CD4-positive, alpha-beta T cell (primary cell): ENCODE data around the gene EPHA1. TPM values are rescaled to one million over a fixed set of nuclear protein-coding genes. Genes with fewer than 3 reads are reported as not detected.

ENCODE experiments used
- ATAC-seq: fragments of 200-7000 bp; cut with Tn5 transposase; one replicate; pipeline ENCODE4 v1.10.0; 2022; ENCODE audit warnings: mild to moderate bottlenecking; ENCODE audit not compliant: poor library complexity
- CTCF ChIA-PET: fragments of 350-600 bp; sonication (Branson Sonifier 250); formaldehyde crosslinking; loops from one replicate; lab custom pipeline; 2021; ENCODE audit warnings: antibody characterized with exemption, inconsistent platforms; lab: Charles Lee
- POLR2A ChIA-PET: fragments of 350-600 bp; sonication (Branson Sonifier 250); formaldehyde crosslinking; loops from one replicate; lab custom pipeline; 2021; ENCODE audit warnings: antibody characterized with exemption, inconsistent platforms; lab: Charles Lee
- DNase-seq, 14 experiments: peaks; one replicate each; pipeline ENCODE4 v3.0.0-alpha.2; 2013 to 2020; ENCODE audit warnings: mixed read lengths in 2 of 14
- H3K27ac ChIP-seq, 2 donors: one replicate each; pipeline versions ENCODE4 v1.5.1 to v1.7.0; 2013; ENCODE audit warnings: low read length in 2 of 2, low read depth in 1 of 2, mild to moderate bottlenecking in 1 of 2
- H3K27me3 ChIP-seq, 2 experiments: 1 replicate in 1 of 2; 2 replicates in 1 of 2; pipeline versions ENCODE4 v1.6.1 to v1.7.0; 2013; ENCODE audit warnings: low read length in 2 of 2, control low read depth in 1 of 2, mild to moderate bottlenecking in 1 of 2, moderate library complexity in 1 of 2; ENCODE audit not compliant: insufficient read depth in 2 of 2, control insufficient read depth in 1 of 2
- H3K36me3 ChIP-seq: one replicate; pipeline ENCODE4 v1.6.1; 2013; ENCODE audit warnings: low read length, control low read depth; ENCODE audit not compliant: insufficient read depth
- H3K4me1 ChIP-seq: one replicate; pipeline ENCODE4 v1.6.1; 2013; ENCODE audit warnings: low read length, control low read depth; ENCODE audit not compliant: insufficient read depth
- H3K4me3 ChIP-seq: one replicate; pipeline ENCODE4 v1.5.1; 2013; ENCODE audit warnings: mild to moderate bottlenecking, low read length, moderate library complexity
- H3K9me3 ChIP-seq, 2 experiments: 1 replicate in 1 of 2; 2 replicates in 1 of 2; pipeline versions ENCODE4 v1.6.1 to v1.7.0; 2013; ENCODE audit warnings: low read length in 2 of 2, mild to moderate bottlenecking in 2 of 2, control low read depth in 1 of 2, moderate library complexity in 1 of 2; ENCODE audit not compliant: control insufficient read depth in 1 of 2, insufficient read depth in 1 of 2
- H3K27ac Mint-ChIP-seq: one replicate; pipeline ENCODE4 v1.8.0; 2020; ENCODE audit warnings: mixed read lengths
- H3K27me3 Mint-ChIP-seq: one replicate; pipeline ENCODE4 v1.8.0; 2021; ENCODE audit warnings: mixed read lengths
- H3K36me3 Mint-ChIP-seq: one replicate; pipeline ENCODE4 v1.8.0; 2021; ENCODE audit warnings: low read depth, mixed read lengths
- H3K4me1 Mint-ChIP-seq: one replicate; pipeline ENCODE4 v1.8.0; 2021; ENCODE audit warnings: low read depth, mixed read lengths
- H3K4me3 Mint-ChIP-seq: one replicate; pipeline ENCODE4 v1.8.0; 2020; ENCODE audit warnings: mild to moderate bottlenecking, mixed read lengths
- H3K9me3 Mint-ChIP-seq: one replicate; pipeline ENCODE4 v1.8.0; 2020; ENCODE audit warnings: mixed read lengths
- intact Hi-C, 2 experiments: fragments of 100-400 bp; cut with DNase I in 1 of 2; cut with micrococcal nuclease in 1 of 2; formaldehyde crosslinking; loops; one replicate each; pipeline versions ENCODE4 v1.15.1 to v1.9.0; 2023 to 2025; cut with DNase I, micrococcal nuclease
- total RNA-seq, 174 experiments: library from RNA in 2 of 174; stranded (reverse) in 2 of 174; gene quantifications; one replicate each; pipeline ENCODE4 v1.2.3 and lab custom pipeline; 2021 to 2026
- TF ChIP-seq, protein P1 (sequence below): fragments of 200-600 bp; IDR thresholded peaks from one replicate; pipeline ENCODE4 v1.8.0; 2022; ENCODE audit warnings: antibody characterized with exemption, mild to moderate bottlenecking

EPHA1 gene
- total RNA-seq, 2 experiments from 2014 or later, result 16.0 to 19.0 TPM

DNA sequence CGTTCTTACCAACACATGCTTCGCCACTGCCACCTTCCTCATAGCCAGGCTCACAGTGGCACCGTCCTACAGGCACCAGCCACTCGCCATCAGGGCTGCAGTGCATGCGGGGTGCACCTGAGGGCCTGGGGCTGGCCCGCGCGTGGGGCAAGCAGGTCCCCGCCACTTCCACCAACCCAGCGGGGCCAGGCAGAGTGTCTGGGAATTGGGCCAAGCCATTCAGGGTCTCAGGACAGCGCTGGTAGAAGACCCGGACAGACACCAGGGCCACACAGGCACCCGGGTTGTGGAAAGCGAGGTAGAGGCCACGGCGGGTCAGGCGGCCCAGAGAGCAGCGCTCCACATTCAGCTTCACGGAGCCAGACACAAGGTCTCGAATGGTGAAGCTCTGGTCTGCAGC, 9.0 kb downstream of the EPHA1 start:
- H3K4me1 ChIP-seq, result peaks cover 12% of the 10 kb centered on the region
- no peak for ATAC-seq
- no peak overlapping the region for H3K27ac ChIP-seq
- H3K9me3 Mint-ChIP-seq, result no peaks in the 10 kb centered on the region
- no peaks in the 10 kb centered on the region for H3K9me3 ChIP-seq
- H3K4me3 Mint-ChIP-seq, result no peak overlapping the region
- H3K4me3 ChIP-seq, result no peak overlapping the region
- peaks cover 34% of the 10 kb centered on the region for H3K4me1 Mint-ChIP-seq
- H3K36me3 Mint-ChIP-seq, result peaks cover 80% of the 10 kb centered on the region
- no peak overlapping the region for H3K27ac Mint-ChIP-seq
- intact Hi-C loops, result no loop called here
- no peaks in the 10 kb centered on the region for H3K27me3 Mint-ChIP-seq
- H3K36me3 ChIP-seq, result peaks cover 62% of the 10 kb centered on the region
- ChIA-PET POLR2A (interaction anchor here (0.6 to 1.7 kb wide), 3 partner anchors 10 to 103 kb away, joined by 3 to 8 read pairs (median 4); no protein-coding TSS in a partner anchor), CTCF (no interaction called here)
- TF ChIP-seq, protein P1, sequence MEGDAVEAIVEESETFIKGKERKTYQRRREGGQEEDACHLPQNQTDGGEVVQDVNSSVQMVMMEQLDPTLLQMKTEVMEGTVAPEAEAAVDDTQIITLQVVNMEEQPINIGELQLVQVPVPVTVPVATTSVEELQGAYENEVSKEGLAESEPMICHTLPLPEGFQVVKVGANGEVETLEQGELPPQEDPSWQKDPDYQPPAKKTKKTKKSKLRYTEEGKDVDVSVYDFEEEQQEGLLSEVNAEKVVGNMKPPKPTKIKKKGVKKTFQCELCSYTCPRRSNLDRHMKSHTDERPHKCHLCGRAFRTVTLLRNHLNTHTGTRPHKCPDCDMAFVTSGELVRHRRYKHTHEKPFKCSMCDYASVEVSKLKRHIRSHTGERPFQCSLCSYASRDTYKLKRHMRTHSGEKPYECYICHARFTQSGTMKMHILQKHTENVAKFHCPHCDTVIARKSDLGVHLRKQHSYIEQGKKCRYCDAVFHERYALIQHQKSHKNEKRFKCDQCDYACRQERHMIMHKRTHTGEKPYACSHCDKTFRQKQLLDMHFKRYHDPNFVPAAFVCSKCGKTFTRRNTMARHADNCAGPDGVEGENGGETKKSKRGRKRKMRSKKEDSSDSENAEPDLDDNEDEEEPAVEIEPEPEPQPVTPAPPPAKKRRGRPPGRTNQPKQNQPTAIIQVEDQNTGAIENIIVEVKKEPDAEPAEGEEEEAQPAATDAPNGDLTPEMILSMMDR, result no peak
- no peaks in the 10 kb centered on the region for H3K27me3 ChIP-seq
- no peak for DNase-seq

DNA sequence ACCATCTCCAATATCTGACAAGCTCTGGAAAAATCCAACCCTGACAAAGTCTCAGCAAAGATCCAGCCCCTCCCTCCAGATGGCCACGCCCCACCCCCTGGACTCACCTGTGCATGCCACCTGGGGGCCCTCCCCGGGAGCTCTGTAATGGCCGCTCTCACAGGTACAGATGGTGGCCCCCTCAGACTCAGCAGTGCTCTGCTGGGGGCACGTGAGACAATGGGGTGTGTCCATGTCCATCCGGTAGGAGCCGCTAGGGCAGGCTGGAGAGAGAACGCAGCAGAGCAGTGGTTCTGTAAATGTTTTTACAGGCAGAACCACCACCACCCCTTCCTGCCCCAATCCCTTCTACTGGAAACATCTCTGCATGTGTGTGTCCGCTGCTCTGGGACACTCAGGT, 9.5 kb downstream of the EPHA1 start:
- H3K27ac Mint-ChIP-seq, result no peak overlapping the region
- ATAC-seq, result no peak
- Histone ChIP-seq H3K4me1 (peaks cover 12% of the 10 kb centered on the region), H3K4me3 (no peak overlapping the region), H3K9me3 (no peaks in the 10 kb centered on the region), H3K36me3 (peaks cover 65% of the 10 kb centered on the region), H3K27me3 (no peaks in the 10 kb centered on the region), H3K27ac (no peak overlapping the region)
- DNase-seq, result no peak
- H3K4me3 Mint-ChIP-seq, result no peak overlapping the region
- intact Hi-C loops, result no loop called here
- peaks cover 81% of the 10 kb centered on the region for H3K36me3 Mint-ChIP-seq
- H3K27me3 Mint-ChIP-seq, result no peaks in the 10 kb centered on the region
- POLR2A ChIA-PET, result interaction anchor here (1.0 to 1.7 kb wide), 2 partner anchors 11 to 14 kb away, joined by 4 to 8 read pairs; no protein-coding TSS in a partner anchor
- CTCF ChIA-PET, result no interaction called here
- peaks cover 32% of the 10 kb centered on the region for H3K4me1 Mint-ChIP-seq
- TF ChIP-seq, protein P1, result no peak
- H3K9me3 Mint-ChIP-seq, result no peaks in the 10 kb centered on the region

DNA sequence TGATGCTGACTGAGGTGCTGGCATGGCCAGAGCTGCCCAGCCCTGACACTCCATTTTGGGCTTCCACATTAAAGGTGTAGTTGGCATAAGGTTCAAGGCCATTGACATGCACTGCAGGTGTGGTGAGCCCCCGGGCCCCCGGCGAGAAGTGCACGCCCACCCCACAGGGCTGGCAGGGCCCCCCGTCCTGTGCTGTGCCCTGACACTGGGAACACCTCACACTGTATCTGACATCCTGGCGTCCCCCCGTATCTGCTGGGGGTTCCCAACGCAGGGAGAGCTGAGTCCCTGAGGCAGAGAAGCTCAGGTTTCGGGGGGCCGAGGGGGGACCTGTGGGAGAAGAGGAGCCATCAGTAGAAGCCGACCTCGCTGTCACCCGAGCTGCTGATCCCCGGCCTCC, 10.0 kb downstream of the EPHA1 start:
- H3K27ac ChIP-seq, result no peak overlapping the region
- peaks cover 66% of the 10 kb centered on the region for H3K36me3 ChIP-seq
- H3K27me3 ChIP-seq, result no peaks in the 10 kb centered on the region
- CTCF ChIA-PET, result no interaction called here
- H3K4me3 ChIP-seq, result no peak overlapping the region
- ATAC-seq (no peak), DNase-seq (no peak)
- TF ChIP-seq, protein P1, result no peak
- no peaks in the 10 kb centered on the region for H3K9me3 ChIP-seq
- Mint-ChIP-seq H3K27ac (no peak overlapping the region), H3K36me3 (peaks cover 82% of the 10 kb centered on the region), H3K4me3 (no peak overlapping the region), H3K27me3 (no peaks in the 10 kb centered on the region), H3K4me1 (peaks cover 26% of the 10 kb centered on the region), H3K9me3 (no peaks in the 10 kb centered on the region)
- POLR2A ChIA-PET, result interaction anchor here (1.7 kb wide), 1 partner anchor 13 kb away, joined by 8 read pairs; no protein-coding TSS in a partner anchor
- peaks cover 12% of the 10 kb centered on the region for H3K4me1 ChIP-seq
- intact Hi-C loops, result no loop called here
